Heart left ventricle (tissue), 16 donors: ENCODE data around the gene SLC12A4. TPM values are rescaled to one million over a fixed set of nuclear protein-coding genes. Genes with fewer than 3 reads are reported as not detected.

Source experiments
- ATAC-seq, 4 donors: fragments of 200-7000 bp; cut with Tn5 transposase; one replicate each; pipeline ENCODE4 v1.9.1; 2020 to 2022; ENCODE audit warnings: moderate library complexity in 4 of 4, mild to moderate bottlenecking in 3 of 4, moderate number of reproducible peaks in 1 of 4
- DNase-seq, 5 donors: peaks; one replicate each; pipeline ENCODE4 v3.0.0-alpha.2; 2020
- H3K27ac ChIP-seq, 12 donors: fragments of 200-600 bp; sonication (generic) in 4 of 12; one replicate each; pipeline versions ENCODE4 v1.5.0 to v1.8.0; 2016 to 2022; ENCODE audit warnings: mild to moderate bottlenecking in 2 of 12
- H3K27me3 ChIP-seq, 9 donors: fragments of 200-600 bp; sonication (generic) in 2 of 9; one replicate each; pipeline versions ENCODE4 v1.5.1 to v1.8.0; 2016 to 2022; ENCODE audit warnings: mild to moderate bottlenecking in 3 of 9
- H3K36me3 ChIP-seq, 9 donors: fragments of 200-600 bp; sonication (generic) in 2 of 9; one replicate each; pipeline versions ENCODE4 v1.5.0 to v1.8.0; 2018 to 2022; ENCODE audit warnings: mild to moderate bottlenecking in 2 of 9
- H3K4me1 ChIP-seq, 12 donors: fragments of 200-600 bp; sonication (generic) in 4 of 12; one replicate each; pipeline versions ENCODE4 v1.5.0 to v1.8.0; 2016 to 2022; ENCODE audit warnings: mild to moderate bottlenecking in 3 of 12
- H3K4me3 ChIP-seq, 12 donors: fragments of 200-600 bp; sonication (generic) in 4 of 12; one replicate each; pipeline versions ENCODE4 v1.5.0 to v1.8.0; 2017 to 2022; ENCODE audit warnings: mild to moderate bottlenecking in 9 of 12, moderate library complexity in 4 of 12
- H3K9me3 ChIP-seq, 12 donors: fragments of 200-600 bp; sonication (generic) in 4 of 12; one replicate each; pipeline versions ENCODE4 v1.5.0 to v1.8.0; 2016 to 2022; ENCODE audit warnings: mild to moderate bottlenecking in 1 of 12
- POLR2A ChIP-seq, 2 donors: fragments of 450-650 bp; IDR thresholded peaks; one replicate each; pipeline ENCODE4 v1.6.1; 2017; ENCODE audit warnings: antibody characterized with exemption in 2 of 2, mild to moderate bottlenecking in 2 of 2, moderate library complexity in 2 of 2
- WGBS, 4 donors: extraction: QIAGEN DNeasy Blood & Tissue Kit in 2 of 4; methylation state at CpG; one replicate each; pipeline versions ENCODE4 v1.1.5 to v1.1.7; 2013 to 2018; 5-methylcytosine and 5-hydroxymethylcytosine counted together
- intact Hi-C, 10 donors: fragments of 100-400 bp; cut with DNase I; formaldehyde crosslinking; loops; one replicate each; pipeline versions ENCODE4 v1.11.1 to v1.14.2; 2022
- polyA plus RNA-seq, 2 donors: library from polyadenylated mRNA; stranded (reverse); fragments of 200-250 nt; gene quantifications; one replicate each; pipeline ENCODE4 v1.2.3, GENCODE V29; 2013
- total RNA-seq, 9 donors: library from RNA; depleted of rRNA in 2 of 9; stranded (reverse); fragments of >200 nt in 2 of 9; fragmentation: NEBNext Ultra II Directional in 3 of 9; extraction: Animal tissue kit (Norgen Biotek cat#: 25700) in 3 of 9; gene quantifications; one replicate each; pipeline versions ENCODE4 v1.1.0 to v1.2.4, GENCODE V29; 2016 to 2023
- TF ChIP-seq, protein P1 (sequence below), 12 donors: fragments of 200-600 bp; sonication (generic) in 4 of 12; IDR thresholded peaks; one replicate each; pipeline versions ENCODE4 v1.5.0 to v1.8.0; 2018 to 2022; ENCODE audit warnings: antibody characterized with exemption in 12 of 12, mild to moderate bottlenecking in 5 of 12
- donor health status: ischemic (EF 13 %, LVEDD 7.1; RV severe dilation, severe dysfunction).
- donor health status: healthy with polysubstance abuse.
- donor health status: DM: no; HTN: yes; CAD: no.
- donor health status: DM: no; HTN: no; CAD: no.
- donor health status: ischemic (EF 25% LVEDD 6.9; RV normal size, moderate dysfunction).
- donor health status: ischemic (EF 25% LVEDD 5.7; RV mildly dilated, moderate dysfunction).
- donor health status: healthy.
- donor health status: DM: yes; HTN: yes; CAD: no.
- donor health status: ischemic (EF 35%, LVEDD 5.7; RV mildly dilated, moderate dysfunction).
- donor health status: nonischemic (EF 11% LVEDD 7.7; RV severe dilation, severe dysfunction).
- donor health status: DM: yes; HTN: yes; CAD: no.
- donor health status: PGD.
- donor health status: ischemic (EF 29% LVEDD 5.4; RV normal size, mild dysfunction).
- donor health status: nonischemic (EF 23%, LVEDD 6.1; RV moderate dilation, normal function).

The SLC12A4 gene
- total and polyA plus RNA-seq, 11 donors: 64.6 to 92.2 (median 85.9) TPM

DNA sequence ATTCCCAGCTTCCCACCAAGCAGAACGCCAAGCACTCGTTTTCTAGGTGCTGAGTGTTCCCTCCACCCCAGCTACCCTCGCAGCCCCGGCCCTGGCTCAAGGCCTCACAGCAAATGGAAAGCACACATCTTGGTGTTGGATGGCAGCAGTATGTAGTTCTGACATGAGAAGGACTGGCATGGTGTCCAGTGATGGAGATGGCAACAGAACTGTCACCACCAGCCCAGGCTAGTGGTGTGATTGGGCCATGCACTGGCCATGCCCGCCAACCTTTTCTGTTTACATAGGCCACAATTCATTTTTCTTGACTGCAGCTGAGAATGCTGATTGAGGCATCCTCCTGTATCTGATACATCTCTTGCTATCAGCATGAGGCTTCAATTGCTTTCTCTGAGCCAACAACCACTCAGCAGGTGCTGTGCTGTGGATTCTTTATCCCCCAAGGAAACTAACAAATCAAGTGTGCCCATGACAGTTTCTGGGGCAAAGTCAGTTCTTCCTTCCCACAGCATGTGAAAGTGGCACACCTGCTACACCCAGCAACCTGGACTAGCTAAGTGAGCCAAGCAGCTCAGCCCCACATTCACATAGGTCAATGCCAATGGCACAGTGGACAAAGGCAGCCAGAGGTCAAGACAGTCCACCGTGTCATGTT lies 3.8 kb downstream of the SLC12A4 start:
- TF ChIP-seq, protein P1, sequence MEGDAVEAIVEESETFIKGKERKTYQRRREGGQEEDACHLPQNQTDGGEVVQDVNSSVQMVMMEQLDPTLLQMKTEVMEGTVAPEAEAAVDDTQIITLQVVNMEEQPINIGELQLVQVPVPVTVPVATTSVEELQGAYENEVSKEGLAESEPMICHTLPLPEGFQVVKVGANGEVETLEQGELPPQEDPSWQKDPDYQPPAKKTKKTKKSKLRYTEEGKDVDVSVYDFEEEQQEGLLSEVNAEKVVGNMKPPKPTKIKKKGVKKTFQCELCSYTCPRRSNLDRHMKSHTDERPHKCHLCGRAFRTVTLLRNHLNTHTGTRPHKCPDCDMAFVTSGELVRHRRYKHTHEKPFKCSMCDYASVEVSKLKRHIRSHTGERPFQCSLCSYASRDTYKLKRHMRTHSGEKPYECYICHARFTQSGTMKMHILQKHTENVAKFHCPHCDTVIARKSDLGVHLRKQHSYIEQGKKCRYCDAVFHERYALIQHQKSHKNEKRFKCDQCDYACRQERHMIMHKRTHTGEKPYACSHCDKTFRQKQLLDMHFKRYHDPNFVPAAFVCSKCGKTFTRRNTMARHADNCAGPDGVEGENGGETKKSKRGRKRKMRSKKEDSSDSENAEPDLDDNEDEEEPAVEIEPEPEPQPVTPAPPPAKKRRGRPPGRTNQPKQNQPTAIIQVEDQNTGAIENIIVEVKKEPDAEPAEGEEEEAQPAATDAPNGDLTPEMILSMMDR (IDR thresholded peaks at IDR 0.05): no peak
- TF ChIP-seq POLR2A (IDR thresholded peaks at IDR 0.05): no peak
- H3K36me3 ChIP-seq: peaks cover 0 to 54% (median 39%) of the 10 kb centered on the region in 9 donors
- no peak for ATAC-seq
- intact Hi-C loops: loop anchor here in 1 of 10 donors (10.0 kb wide), 1 partner anchor 270 kb away; the partner anchor contains the start of gene ESRP2
- H3K4me1 ChIP-seq: peaks cover 49 to 89% (median 80%) of the 10 kb centered on the region in 12 donors
- peak overlapping the region in 3 of 12 donors; percentile 9 to 20 (median 9) for H3K4me3 ChIP-seq
- WGBS, 4 donors: 61 to 65% (median 64%) methylated on average over 6 of the region's 6 CpGs
- no peaks in the 10 kb centered on the region for H3K27me3 ChIP-seq
- DNase-seq: no peak
- H3K27ac ChIP-seq: peak overlapping the region in 11 of 12 donors; percentile 95 to 100 (median 99)
- no peaks in the 10 kb centered on the region for H3K9me3 ChIP-seq

DNA sequence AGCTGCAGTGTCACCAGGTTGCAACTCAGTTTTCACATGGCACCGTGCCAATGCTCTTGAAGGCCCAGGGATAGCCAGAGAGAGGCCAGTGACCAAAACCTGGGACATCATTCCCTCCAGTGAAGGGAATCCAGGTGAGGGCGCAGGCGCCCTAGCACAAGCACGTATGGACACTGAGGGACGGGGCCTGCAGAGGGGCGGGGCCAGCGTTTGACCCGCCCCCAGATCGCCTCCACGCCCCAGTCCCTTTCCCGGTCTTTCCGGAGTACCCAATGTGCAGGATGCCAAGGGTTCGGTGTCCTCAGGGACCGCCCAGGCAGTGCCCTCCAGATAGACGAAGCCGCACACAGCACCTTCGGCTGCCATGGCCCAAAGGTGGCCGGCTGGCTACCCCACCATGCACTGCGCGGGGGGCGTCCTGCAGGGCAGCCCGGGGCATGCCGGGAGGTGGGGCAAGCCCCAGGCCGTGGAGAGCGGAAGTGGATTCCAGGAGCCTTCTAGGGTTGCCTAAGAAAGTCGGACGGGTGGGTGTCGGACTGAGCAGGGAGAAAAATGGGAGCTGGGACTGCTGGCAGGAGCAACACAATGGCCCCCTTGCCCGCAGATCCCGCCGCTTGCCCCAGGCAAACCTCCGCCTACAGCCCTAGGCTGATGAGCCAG lies 4.6 kb downstream of the SLC12A4 start:
- 33 to 49% (median 44%) methylated on average over 25 to 32 of the region's 32 CpGs for WGBS, 4 donors
- TF ChIP-seq, protein P1 (IDR thresholded peaks at IDR 0.05): no peak
- no peak for TF ChIP-seq POLR2A (IDR thresholded peaks at IDR 0.05)
- Histone ChIP-seq H3K4me3 (peak overlapping the region in 6 of 12 donors; percentile 5 to 20 (median 8)), H3K36me3 (peaks cover 0 to 62% (median 45%) of the 10 kb centered on the region in 9 donors), H3K9me3 (no peaks in the 10 kb centered on the region), H3K4me1 (peaks cover 53 to 89% (median 85%) of the 10 kb centered on the region in 12 donors), H3K27ac (peak overlapping the region; percentile 14 to 100 (median 98)), H3K27me3 (no peaks in the 10 kb centered on the region)
- DNase-seq (peak in 4 of 5 donors; percentile 48 to 77 (median 60)), ATAC-seq (peak in 3 of 4 donors; percentile 0 to 3 (median 2))
- intact Hi-C loops: loop anchor here in 1 of 10 donors (10.0 kb wide), 1 partner anchor 271 kb away; the partner anchor contains the start of gene ESRP2

DNA sequence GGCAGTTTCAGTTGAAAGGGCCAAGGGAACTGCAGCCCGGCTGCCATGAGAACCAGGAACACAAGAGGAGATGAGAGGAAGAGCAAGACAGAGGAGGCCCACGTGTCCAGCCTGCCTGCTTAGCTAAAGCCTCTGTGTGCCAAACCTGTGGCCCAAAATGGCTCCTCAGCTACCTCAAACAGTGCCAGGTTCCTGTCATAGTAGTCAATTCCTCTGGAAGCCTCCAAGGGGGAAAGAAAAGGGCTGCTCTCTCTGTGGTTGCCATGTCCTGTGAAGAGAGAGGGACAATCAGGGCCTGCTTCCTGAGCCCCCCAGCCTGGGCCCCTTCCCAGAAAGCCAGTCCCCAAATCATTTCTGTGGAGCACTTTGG lies 5.2 kb downstream of the SLC12A4 start:
- WGBS, 4 donors: 22 to 29% (median 28%) methylated on average over 2 of the region's 2 CpGs

More for the DNA sequence above, 5.2 kb downstream of the SLC12A4 start:
- no peaks in the 10 kb centered on the region for H3K9me3 ChIP-seq
- no peaks in the 10 kb centered on the region for H3K27me3 ChIP-seq
- H3K27ac ChIP-seq: peak overlapping the region in 11 of 12 donors; percentile 95 to 100 (median 99)
- no peak for TF ChIP-seq POLR2A (IDR thresholded peaks at IDR 0.05)
- TF ChIP-seq, protein P1 (IDR thresholded peaks at IDR 0.05): no peak
- DNase-seq (peak in 1 of 5 donors; percentile 54), ATAC-seq (peak in 2 of 4 donors; percentile 3 to 12)
- peak overlapping the region in 2 of 12 donors; percentile 6 to 9 for H3K4me3 ChIP-seq
- H3K36me3 ChIP-seq: peaks cover 0 to 67% (median 50%) of the 10 kb centered on the region in 9 donors
- peaks cover 57 to 93% (median 90%) of the 10 kb centered on the region in 12 donors for H3K4me1 ChIP-seq
- intact Hi-C loops: loop anchor here in 1 of 10 donors (10.0 kb wide), 1 partner anchor 272 kb away; the partner anchor contains the start of gene ESRP2
